Stimulated activated CD4-positive, alpha-beta T cell treated with anti-CD3 and anti-CD28 coated beads, Interleukin-2, amount 100 ng/mL, for 48 hours (primary cell): ENCODE measurements around the gene RNF11.
A peak's percentile ranks its signal among the peaks of the same experiment; 100 is the strongest.

Source experiments
- DNase-seq, 2 donors: peaks; one replicate each; pipeline ENCODE4 v3.0.0-alpha.2; 2020

RNF11 gene

GRCh38 chr1:51266181-51266580 is 30.1 kb downstream of the RNF11 start:
- DNase-seq = no peak

GRCh38 chr1:51266791-51267190 is 30.7 kb downstream of the RNF11 start:
- DNase-seq = no peak

- no peak for DNase-seq
Observed at GRCh38 chr1:51268634-51269033, 32.6 kb downstream of the RNF11 start.

GRCh38 chr1:51270751-51271150 is 34.7 kb downstream of the RNF11 start:
- no peak for DNase-seq

- no peak for DNase-seq
Observed at GRCh38 chr1:51272916-51273315, 36.8 kb downstream of the RNF11 start.

GRCh38 chr1:51274676-51275075 is 38.6 kb downstream of the RNF11 start:
- DNase-seq = no peak

GRCh38 chr1:51276286-51276685 is 40.2 kb downstream of the RNF11 start:
- DNase-seq = no peak

- no peak for DNase-seq
Observed at GRCh38 chr1:51280321-51280978, 44.4 kb downstream of the RNF11 start.

GRCh38 chr1:51281807-51282206 is 45.7 kb downstream of the RNF11 start:
- DNase-seq = no peak

- DNase-seq = no peak
Observed at GRCh38 chr1:51282605-51283004, 46.5 kb downstream of the RNF11 start.

GRCh38 chr1:51283979-51284378 is 47.9 kb downstream of the RNF11 start:
- DNase-seq = no peak

- DNase-seq = no peak
Observed at GRCh38 chr1:51284487-51284954, 48.4 kb downstream of the RNF11 start.

GRCh38 chr1:51285055-51285454 is 49.0 kb downstream of the RNF11 start:
- no peak for DNase-seq

GRCh38 chr1:51287966-51288365 is 51.9 kb downstream of the RNF11 start:
- DNase-seq = no peak

- no peak for DNase-seq
Observed at GRCh38 chr1:51288578-51288977, 52.5 kb downstream of the RNF11 start.

- no peak for DNase-seq
Observed at GRCh38 chr1:51289676-51290488, 53.8 kb downstream of the RNF11 start.

GRCh38 chr1:51290489-51290847 is 54.4 kb downstream of the RNF11 start:
- no peak for DNase-seq

GRCh38 chr1:51293898-51294515 is 57.9 kb downstream of the RNF11 start:
- DNase-seq = no peak

GRCh38 chr1:51294566-51295184 is 58.6 kb downstream of the RNF11 start:
- DNase-seq = no peak

- no peak for DNase-seq
Observed at GRCh38 chr1:51295926-51296325, 59.9 kb downstream of the RNF11 start.

- peak; percentile 81 to 89 for DNase-seq
Observed at GRCh38 chr1:51296383-51297357, 60.6 kb downstream of the RNF11 start.
